H1 (cell line): Measurements from ENCODE around the gene TEX2. TPM values are rescaled to one million over a fixed set of nuclear protein-coding genes. Genes with fewer than 3 reads are reported as not detected.
A peak's percentile ranks its signal among the peaks of the same experiment; 100 is the strongest.

Experiments
- CTCF ChIA-PET: fragments of 300-600 bp; sonication (Branson Sonifier 250); formaldehyde crosslinking; loops from one replicate; lab custom pipeline; 2021; ENCODE audit not compliant: partially characterized antibody; lab: Charles Lee
- POLR2A ChIA-PET: fragments of 300-600 bp; sonication (Branson Sonifier 250); formaldehyde crosslinking; loops from one replicate; lab custom pipeline; 2021; ENCODE audit warnings: inconsistent platforms; ENCODE audit not compliant: partially characterized antibody; lab: Charles Lee
- DNase-seq, 2 experiments: peaks; one replicate each; pipeline versions ENCODE4 v3.0.0 to v3.0.0-alpha.2; 2010 to 2022; ENCODE audit warnings: low spot score in 2 of 2, low read depth in 1 of 2, mixed read lengths in 1 of 2
- FAIRE-seq: peaks from 2 replicates; lab custom pipeline; 2011; peaks lifted over from hg19 to GRCh38; lab: Jason Lieb, UNC
- H2AFZ ChIP-seq: 2 replicates; pipeline ENCODE4 v1.8.1; 2012; ENCODE audit warnings: low read length, inconsistent platforms
- H2AK5ac ChIP-seq: 2 replicates; pipeline ENCODE4 v1.6.1; 2013; ENCODE audit warnings: low read depth, low read length
- H2BK120ac ChIP-seq: replicated peaks from 2 replicates; pipeline ENCODE3; 2013; ENCODE audit warnings: low read depth, low read length, inconsistent platforms
- H2BK12ac ChIP-seq: 2 replicates; pipeline ENCODE4 v1.6.1; 2013; ENCODE audit warnings: low read depth, low read length
- H2BK15ac ChIP-seq: 2 replicates; pipeline ENCODE4 v1.6.1; 2013; ENCODE audit warnings: low read length
- H2BK20ac ChIP-seq: 2 replicates; pipeline ENCODE4 v1.6.1; 2013; ENCODE audit warnings: low read length
- H2BK5ac ChIP-seq: 2 replicates; pipeline ENCODE4 v1.6.1; 2013; ENCODE audit warnings: low read depth, low read length
- H3K14ac ChIP-seq: 2 replicates; pipeline ENCODE4 v1.6.1; 2013; ENCODE audit warnings: inconsistent platforms; ENCODE audit not compliant: insufficient read length
- H3K18ac ChIP-seq: 2 replicates; pipeline ENCODE4 v1.6.1; 2013; ENCODE audit warnings: low read length; ENCODE audit errors: extremely low read depth
- H3K23ac ChIP-seq: 2 replicates; pipeline ENCODE4 v1.6.1; 2013; ENCODE audit warnings: inconsistent platforms; ENCODE audit not compliant: insufficient read length
- H3K23me2 ChIP-seq: 2 replicates; pipeline ENCODE4 v1.6.1; 2013; ENCODE audit warnings: low read depth, low read length
- H3K27ac ChIP-seq: 2 replicates; pipeline ENCODE4 v1.6.1; 2011; ENCODE audit warnings: low read depth, low read length, inconsistent platforms
- H3K27me3 ChIP-seq, 4 experiments: replicated peaks in 1 of 4; 1 replicate in 1 of 4; 2 replicates in 3 of 4; pipeline versions ENCODE4 v1.6.1 to v1.8.1; 2011 to 2013; ENCODE audit warnings: low read length in 3 of 4, mild to moderate bottlenecking in 3 of 4, inconsistent platforms in 2 of 4, mixed read lengths in 2 of 4, moderate library complexity in 1 of 4; ENCODE audit not compliant: control insufficient read depth in 3 of 4, insufficient read depth in 3 of 4; ENCODE audit errors: extremely low read depth in 1 of 4
- H3K36me3 ChIP-seq, 4 experiments: 2 replicates each; pipeline versions ENCODE4 v1.6.1 to v1.8.1; 2011 to 2013; ENCODE audit warnings: mild to moderate bottlenecking in 4 of 4, low read length in 3 of 4, moderate library complexity in 2 of 4, control low read depth in 1 of 4, inconsistent platforms in 1 of 4; ENCODE audit not compliant: insufficient read depth in 4 of 4, control insufficient read depth in 2 of 4
- H3K4ac ChIP-seq: replicated peaks from 2 replicates; pipeline ENCODE3; 2013; ENCODE audit warnings: low read length, low read depth, mixed read lengths, inconsistent platforms; ENCODE audit not compliant: insufficient read length
- H3K4me1 ChIP-seq, 4 experiments: replicated peaks in 1 of 4; 1 replicate in 1 of 4; 2 replicates in 3 of 4; pipeline versions ENCODE4 v1.6.1 to v1.8.1; 2011 to 2013; ENCODE audit warnings: low read length in 3 of 4, inconsistent platforms in 2 of 4, mixed read lengths in 1 of 4; ENCODE audit not compliant: insufficient read depth in 4 of 4, control insufficient read depth in 3 of 4
- H3K4me2 ChIP-seq, 2 experiments: 2 replicates each; pipeline versions ENCODE4 v1.6.1 to v1.8.1; 2011 to 2013; ENCODE audit warnings: low read depth in 2 of 2, low read length in 2 of 2, control low read depth in 1 of 2, inconsistent platforms in 1 of 2, mild to moderate bottlenecking in 1 of 2; ENCODE audit not compliant: insufficient read depth in 1 of 2
- H3K4me3 ChIP-seq, 4 experiments: fragments of 200-600, 300-600 bp in 1 of 4; sonication (generic), shearing (Covaris generic), sonication (Bioruptor Twin) in 1 of 4; 2 replicates each; pipeline versions ENCODE4 v1.5.1 to v1.8.1; 2011 to 2016; ENCODE audit warnings: low read length in 4 of 4, low read depth in 3 of 4, control low read depth in 2 of 4, inconsistent platforms in 2 of 4, mild to moderate bottlenecking in 2 of 4, mixed read lengths in 1 of 4, moderate library complexity in 1 of 4; ENCODE audit not compliant: insufficient read depth in 2 of 4; ENCODE audit errors: extremely low read depth in 1 of 4
- H3K56ac ChIP-seq: replicated peaks from 2 replicates; pipeline ENCODE3; 2013; ENCODE audit warnings: low read depth, mild to moderate bottlenecking, mixed read lengths, low read length, inconsistent platforms; ENCODE audit not compliant: insufficient read length
- H3K79me1 ChIP-seq: 2 replicates; pipeline ENCODE4 v1.6.1; 2013; ENCODE audit warnings: low read depth, low read length, control low read depth
- H3K79me2 ChIP-seq, 2 experiments: 2 replicates each; pipeline versions ENCODE4 v1.6.1 to v1.8.1; 2012 to 2013; ENCODE audit warnings: low read length in 2 of 2, mild to moderate bottlenecking in 2 of 2, inconsistent platforms in 1 of 2; ENCODE audit not compliant: insufficient read depth in 2 of 2, control insufficient read depth in 1 of 2
- H3K9ac ChIP-seq, 4 experiments: replicated peaks in 1 of 4; 1 replicate in 1 of 4; 2 replicates in 3 of 4; pipeline versions ENCODE4 v1.6.1 to v1.8.1; 2011 to 2013; ENCODE audit warnings: low read depth in 3 of 4, low read length in 3 of 4, control low read depth in 2 of 4, mild to moderate bottlenecking in 2 of 4, moderate library complexity in 2 of 4, inconsistent platforms in 1 of 4; ENCODE audit errors: extremely low read depth in 1 of 4
- H3K9me3 ChIP-seq, 2 experiments: 2 replicates each; pipeline versions ENCODE4 v1.6.1 to v1.8.1; 2012 to 2013; ENCODE audit warnings: mild to moderate bottlenecking in 2 of 2, moderate library complexity in 2 of 2, control low read depth in 1 of 2, inconsistent platforms in 1 of 2, low read depth in 1 of 2, low read length in 1 of 2, mixed read lengths in 1 of 2; ENCODE audit not compliant: insufficient read depth in 2 of 2
- H4K20me1 ChIP-seq, 2 experiments: replicated peaks in 1 of 2; 2 replicates each; pipeline versions ENCODE3 to v1.8.1; 2011 to 2013; ENCODE audit warnings: inconsistent platforms in 2 of 2, low read length in 2 of 2, mild to moderate bottlenecking in 1 of 2; ENCODE audit not compliant: insufficient read depth in 2 of 2, control insufficient read depth in 1 of 2
- H4K5ac ChIP-seq: 2 replicates; pipeline ENCODE4 v1.6.1; 2013; ENCODE audit warnings: low read length, low read depth, mixed read lengths, inconsistent platforms; ENCODE audit not compliant: insufficient read length
- H4K8ac ChIP-seq: 2 replicates; pipeline ENCODE4 v1.8.0; 2013; ENCODE audit warnings: mild to moderate bottlenecking, moderate library complexity, low read length, inconsistent platforms; ENCODE audit not compliant: insufficient read depth; ENCODE audit errors: extremely low read depth
- H4K91ac ChIP-seq: replicated peaks from 2 replicates; pipeline ENCODE3; 2013; ENCODE audit warnings: low read length, mixed read lengths, inconsistent platforms; ENCODE audit not compliant: insufficient read length
- CEBPB ChIP-seq: IDR thresholded peaks from 2 replicates; pipeline ENCODE4 v1.6.1; 2012; ENCODE audit warnings: low read depth, low read length
- RAD21 ChIP-seq, 2 experiments: IDR thresholded peaks in 1 of 2; conservative IDR thresholded peaks in 1 of 2; 2 replicates each; pipeline ENCODE4 v1.6.1; 2011; ENCODE audit warnings: low read depth in 2 of 2, low read length in 2 of 2, improper control_type of control experiment in 1 of 2, inconsistent platforms in 1 of 2, mild to moderate bottlenecking in 1 of 2, moderate library complexity in 1 of 2
- TCF12 ChIP-seq: IDR thresholded peaks from 2 replicates; pipeline ENCODE4 v1.6.1; 2011; ENCODE audit warnings: low read depth, mild to moderate bottlenecking, low read length
- WGBS, 2 experiments: shearing (Covaris generic) in 1 of 2; methylation state at CpG; one replicate each; pipeline versions ENCODE4 v1.1.6 to v1.1.7; 2013 to 2015; ENCODE audit warnings: low lambda C conversion rate in 2 of 2, mixed read lengths in 2 of 2, inconsistent platforms in 1 of 2, low coverage in 1 of 2, missing lambda C conversion rate in 1 of 2; ENCODE audit not compliant: insufficient replicate concordance in 2 of 2, insufficient coverage in 1 of 2, insufficient read length in 1 of 2; ENCODE audit errors: extremely low coverage in 1 of 2, missing lambda C conversion rate in 1 of 2; 5-methylcytosine and 5-hydroxymethylcytosine counted together
- polyA plus RNA-seq, 7 experiments: library from polyadenylated mRNA; depleted of rRNA in 3 of 7; stranded (reverse) in 5 of 7; unstranded in 2 of 7; fragments of >200 nt in 5 of 7; fragments of 200-250 nt in 2 of 7; gene quantifications; 1 replicate in 5 of 7; 2 replicates in 1 of 7; 4 replicates in 1 of 7; pipeline versions ENCODE4 v1.2.1 to v1.2.3, GENCODE V29; 2011 to 2013; ENCODE audit warnings: missing spikeins in 2 of 7, mixed read lengths in 2 of 7
- total RNA-seq: library from RNA; stranded (reverse); fragmentation: NEBNext Ultra II Directional; extraction: Animal tissue kit (Norgen Biotek cat#: 25700); gene quantifications from 2 replicates; pipeline ENCODE4 v1.2.1, GENCODE V29; 2021
- TF ChIP-seq, protein P1 (sequence below), 3 experiments: IDR thresholded peaks; 1 replicate in 2 of 3; 2 replicates in 1 of 3; pipeline versions ENCODE4 v1.5.1 to v1.6.1; 2011; ENCODE audit warnings: low read length in 3 of 3, mild to moderate bottlenecking in 3 of 3, inconsistent platforms in 2 of 3, low read depth in 1 of 3, moderate library complexity in 1 of 3; ENCODE audit not compliant: insufficient read depth in 1 of 3; ENCODE audit errors: control extremely low read depth in 1 of 3

Gene TEX2
- total and polyA plus RNA-seq, 2 of the 8 experiments (the other 6 are each of a cell fraction or from before 2014, with no cell fraction given) = 6.1 to 15.6 TPM

- CTCF ChIA-PET = interaction anchor here (0.7 to 2.5 kb wide), 12 partner anchors 10 to 230 kb away, joined by 3 to 13 read pairs (median 4); partner anchors contain the start of genes GH1 and ICAM2
- Histone ChIP-seq H4K8ac (no peak overlapping the region), H3K27me3 (no peaks in the 10 kb centered on the region), H3K4me1 (peaks cover 0 to 9% (median 3%) of the 10 kb centered on the region in 4 experiments; a peak in 5 of 7 replicates), H3K9ac (no peak overlapping the region), H3K4me3 (no peak overlapping the region), H2AK5ac (no peak overlapping the region), H3K79me1 (no peaks in the 10 kb centered on the region), H2AFZ (no peak overlapping the region), H3K56ac (no peak overlapping the region), H3K14ac (no peak overlapping the region), H2BK120ac (no peak overlapping the region), H3K18ac (no peak overlapping the region), H2BK5ac (no peak overlapping the region), H3K4me2 (no peak overlapping the region; a peak in 1 of 4 replicates), H4K91ac (peak overlapping the region; percentile 36), H3K36me3 (peaks cover 0 to 21% (median 4%) of the 10 kb centered on the region in 4 experiments; a peak in 6 of 8 replicates), H4K20me1 (peaks cover 0 to 4% of the 10 kb centered on the region in 2 experiments), H4K5ac (no peak overlapping the region), H3K27ac (0 out of 2 replicates have a peak overlapping the region, but pooled peaks have one; percentile 5), H2BK20ac (no peak overlapping the region), H3K23me2 (peaks cover 6% of the 10 kb centered on the region), H2BK15ac (no peak overlapping the region), H2BK12ac (no peak overlapping the region), H3K23ac (no peak overlapping the region), H3K4ac (no peak overlapping the region), H3K79me2 (peaks cover 0 to 10% of the 10 kb centered on the region in 2 experiments; a peak in 1 of 4 replicates), H3K9me3 (no peaks in the 10 kb centered on the region)
- 88% methylated on average over 4 of the region's 4 CpGs; no CpG with 5 or more reads in 1 of the 2 experiments for WGBS, 2 experiments
- POLR2A ChIA-PET = interaction anchor here (0.6 to 7.3 kb wide), 28 partner anchors 10 to 558 kb away, joined by 3 to 193 read pairs (median 4); partner anchors contain the start of genes ERN1, GH1 and TEX2
- no peak for FAIRE-seq
- no peak for DNase-seq
- peak; percentile 9 to 34; a peak in 1 of 4 replicates for TF ChIP-seq RAD21 (IDR thresholded peaks at IDR 0.05 in 1 of 2, conservative IDR thresholded peaks at IDR 0.05 in 1 of 2; ENCODE audit: low read depth in 2 of 2, low read length in 2 of 2)
- TF ChIP-seq, protein P1, sequence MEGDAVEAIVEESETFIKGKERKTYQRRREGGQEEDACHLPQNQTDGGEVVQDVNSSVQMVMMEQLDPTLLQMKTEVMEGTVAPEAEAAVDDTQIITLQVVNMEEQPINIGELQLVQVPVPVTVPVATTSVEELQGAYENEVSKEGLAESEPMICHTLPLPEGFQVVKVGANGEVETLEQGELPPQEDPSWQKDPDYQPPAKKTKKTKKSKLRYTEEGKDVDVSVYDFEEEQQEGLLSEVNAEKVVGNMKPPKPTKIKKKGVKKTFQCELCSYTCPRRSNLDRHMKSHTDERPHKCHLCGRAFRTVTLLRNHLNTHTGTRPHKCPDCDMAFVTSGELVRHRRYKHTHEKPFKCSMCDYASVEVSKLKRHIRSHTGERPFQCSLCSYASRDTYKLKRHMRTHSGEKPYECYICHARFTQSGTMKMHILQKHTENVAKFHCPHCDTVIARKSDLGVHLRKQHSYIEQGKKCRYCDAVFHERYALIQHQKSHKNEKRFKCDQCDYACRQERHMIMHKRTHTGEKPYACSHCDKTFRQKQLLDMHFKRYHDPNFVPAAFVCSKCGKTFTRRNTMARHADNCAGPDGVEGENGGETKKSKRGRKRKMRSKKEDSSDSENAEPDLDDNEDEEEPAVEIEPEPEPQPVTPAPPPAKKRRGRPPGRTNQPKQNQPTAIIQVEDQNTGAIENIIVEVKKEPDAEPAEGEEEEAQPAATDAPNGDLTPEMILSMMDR (IDR thresholded peaks at IDR 0.05; ENCODE audit: control extremely low read depth in 1 of 3, insufficient read depth in 1 of 3, low read depth in 1 of 3, low read length in 3 of 3) = peak in 1 of 3 experiments; percentile 4; a peak in 1 of 4 replicates
- TF ChIP-seq CEBPB = peak; percentile 74
- no peak for TF ChIP-seq TCF12
These were observed 114.4 kb downstream of the TEX2 start for GRCh38 chr17:64148699-64149098.
